ENCODE results near the gene ALDOC.

Gene ALDOC

DNA sequence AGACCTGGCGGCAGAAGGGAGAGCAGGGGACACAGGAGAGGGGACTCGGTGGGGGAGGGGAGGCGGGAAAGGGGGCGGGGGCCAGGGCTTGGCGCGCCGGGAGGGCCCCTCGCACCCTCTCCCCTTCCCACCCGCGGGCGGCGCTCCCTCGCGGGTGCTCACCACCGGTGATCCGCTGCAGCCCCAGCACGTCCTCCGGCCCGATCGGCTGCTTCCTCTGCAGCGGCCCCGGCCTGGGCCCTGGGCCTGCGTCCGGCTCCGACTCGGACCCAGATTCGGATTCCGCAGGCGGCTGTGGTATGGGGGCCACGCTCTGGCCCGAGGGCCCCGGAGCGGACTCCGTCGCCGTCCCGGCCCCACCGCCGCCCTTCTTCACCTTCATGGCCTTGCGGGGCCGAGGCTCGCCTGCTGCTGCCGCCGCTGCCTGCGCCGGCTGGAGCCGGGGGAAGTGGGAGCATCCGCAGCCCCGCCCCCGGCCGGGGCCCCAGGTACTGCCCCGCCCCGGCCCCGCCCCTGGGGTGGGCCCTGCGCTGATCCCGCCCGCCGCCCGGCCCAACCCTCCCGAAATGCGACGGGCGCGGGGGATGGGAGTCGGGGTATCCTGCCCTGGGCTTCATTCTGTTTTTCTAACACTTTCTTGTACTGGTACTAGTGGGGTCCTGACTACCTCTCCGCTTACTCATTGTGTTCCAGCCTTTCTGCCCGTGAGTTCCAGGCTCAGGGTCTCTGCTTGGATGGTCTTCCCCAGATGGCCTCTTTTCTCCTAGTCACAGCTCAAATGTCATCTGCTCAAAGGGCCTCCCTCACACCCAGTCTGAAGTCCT is 24.3 kb downstream of the ALDOC start, which contains the start of gene UNC119:
TSS of gene UNC119 (minus strand) at position 449 of the 824 bp plus-strand sequence. CDS start at position 382, 67 bp downstream.
- peak; percentile 78 for DNase-seq (ENCODE audit: low read depth)

GRCh38 chr17:28551421-28552175 is 25.1 kb downstream of the ALDOC start:
- DNase-seq (ENCODE audit: low read depth), result peak; percentile 43

GRCh38 chr17:28550858-28551257 is 25.8 kb downstream of the ALDOC start:
- DNase-seq (ENCODE audit: low read depth), result no peak

- no peak for DNase-seq (ENCODE audit: low read depth)
Observed at GRCh38 chr17:28549236-28550132, 27.2 kb downstream of the ALDOC start.

GRCh38 chr17:28548417-28549130 is 28.1 kb downstream of the ALDOC start:
- no peak for DNase-seq (ENCODE audit: low read depth)

GRCh38 chr17:28547623-28548416 is 28.9 kb downstream of the ALDOC start:
- DNase-seq (ENCODE audit: low read depth), result peak; percentile 79

- DNase-seq (ENCODE audit: low read depth), result no peak
Observed at GRCh38 chr17:28547096-28547622, 29.5 kb downstream of the ALDOC start.

GRCh38 chr17:28545787-28546415 is 30.8 kb downstream of the ALDOC start:
- peak; percentile 22 for DNase-seq (ENCODE audit: low read depth)

GRCh38 chr17:28545141-28545503 is 31.6 kb downstream of the ALDOC start:
- DNase-seq (ENCODE audit: low read depth), result no peak

GRCh38 chr17:28544402-28545140 is 32.1 kb downstream of the ALDOC start:
- no peak for DNase-seq (ENCODE audit: low read depth)

- DNase-seq (ENCODE audit: low read depth), result no peak
Observed at GRCh38 chr17:28541439-28541838, 35.3 kb downstream of the ALDOC start.

DNA sequence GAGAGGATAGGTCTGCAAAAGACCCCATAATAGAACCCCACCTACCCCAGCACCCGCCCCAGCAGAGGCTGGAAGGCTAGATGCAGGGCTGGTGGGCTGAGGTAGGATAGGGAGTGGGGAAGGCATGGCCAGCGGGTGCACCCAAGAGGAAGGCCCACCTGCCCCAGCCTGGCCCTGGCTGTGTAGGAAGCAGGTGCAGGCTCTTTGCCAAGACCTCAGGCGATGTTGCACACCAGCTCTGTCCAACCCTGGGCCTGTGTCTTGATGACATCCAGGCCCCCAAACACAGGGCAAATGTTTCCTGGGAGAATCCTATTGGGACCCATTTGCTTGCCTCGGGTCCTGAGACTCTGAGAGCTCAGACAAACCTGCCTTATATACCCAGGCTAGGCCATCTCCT is 36.5 kb downstream of the ALDOC start:
- no peak for DNase-seq (ENCODE audit: low read depth)

DNA sequence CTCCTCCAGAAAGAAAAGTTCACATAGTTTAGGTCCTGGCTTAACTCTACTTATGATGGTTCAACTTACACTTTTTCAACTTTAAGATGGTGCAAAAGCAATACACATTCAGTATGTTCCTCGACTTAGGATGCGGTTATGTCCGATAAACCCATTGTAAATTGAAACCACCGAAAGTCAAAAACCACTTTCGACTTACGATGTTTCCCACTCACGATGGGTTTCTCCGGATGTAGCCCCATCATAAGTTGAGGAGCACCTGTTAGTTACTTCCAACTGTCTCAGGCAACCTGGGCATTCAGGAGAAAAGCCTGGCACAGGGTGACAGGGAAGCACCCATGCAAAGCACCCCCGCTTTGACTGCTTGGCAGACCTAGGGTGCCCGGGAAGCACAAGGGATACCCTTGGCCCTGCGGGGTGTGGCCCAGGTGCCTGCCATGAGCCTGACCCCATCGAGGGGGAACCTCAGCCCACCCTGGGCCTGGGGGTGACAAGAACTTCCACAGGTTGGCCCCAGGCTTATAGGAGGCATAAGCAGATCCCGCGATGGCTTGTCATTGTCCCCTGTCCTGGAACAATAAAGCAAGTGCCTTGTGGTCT is 38.3 kb downstream of the ALDOC start:
- DNase-seq (ENCODE audit: low read depth), result no peak

- DNase-seq (ENCODE audit: low read depth), result no peak
Observed at GRCh38 chr17:28537219-28537610, 39.5 kb downstream of the ALDOC start.

DNA sequence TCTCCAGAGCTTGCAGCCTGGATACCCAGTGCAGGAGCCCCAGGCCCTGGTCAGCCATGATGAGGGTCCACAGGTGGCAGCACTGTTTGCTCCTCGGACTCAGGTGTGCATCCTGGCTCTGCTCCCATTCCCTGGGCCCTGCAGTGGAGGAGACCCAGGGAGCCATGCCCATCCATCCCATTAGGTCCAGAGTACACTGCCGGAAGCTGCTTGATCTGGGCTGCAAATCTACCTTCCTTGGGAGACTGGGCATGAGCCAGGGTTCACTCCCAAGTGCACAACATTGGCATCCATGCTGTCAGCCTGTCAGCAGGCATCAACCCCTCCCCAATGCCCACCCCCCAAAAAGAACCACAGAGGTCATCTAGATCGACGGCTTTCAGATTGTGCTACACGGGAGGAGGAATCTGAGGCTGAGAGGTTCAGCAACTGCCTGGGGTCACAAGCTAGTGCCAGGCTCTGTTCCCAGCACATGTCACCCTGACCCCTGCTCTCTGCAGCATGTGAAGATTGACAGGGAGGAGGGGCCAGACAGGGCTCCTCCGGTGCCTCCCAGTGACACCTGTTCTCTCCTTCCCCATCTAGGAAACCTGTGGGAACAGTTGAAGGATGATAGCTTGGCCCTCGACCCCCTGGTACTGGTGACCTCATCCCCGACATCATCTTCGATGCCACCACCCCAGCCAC is 40.0 kb downstream of the ALDOC start:
- DNase-seq (ENCODE audit: low read depth), result no peak

GRCh38 chr17:28534740-28535375 is 41.8 kb downstream of the ALDOC start:
- no peak for DNase-seq (ENCODE audit: low read depth)

DNA sequence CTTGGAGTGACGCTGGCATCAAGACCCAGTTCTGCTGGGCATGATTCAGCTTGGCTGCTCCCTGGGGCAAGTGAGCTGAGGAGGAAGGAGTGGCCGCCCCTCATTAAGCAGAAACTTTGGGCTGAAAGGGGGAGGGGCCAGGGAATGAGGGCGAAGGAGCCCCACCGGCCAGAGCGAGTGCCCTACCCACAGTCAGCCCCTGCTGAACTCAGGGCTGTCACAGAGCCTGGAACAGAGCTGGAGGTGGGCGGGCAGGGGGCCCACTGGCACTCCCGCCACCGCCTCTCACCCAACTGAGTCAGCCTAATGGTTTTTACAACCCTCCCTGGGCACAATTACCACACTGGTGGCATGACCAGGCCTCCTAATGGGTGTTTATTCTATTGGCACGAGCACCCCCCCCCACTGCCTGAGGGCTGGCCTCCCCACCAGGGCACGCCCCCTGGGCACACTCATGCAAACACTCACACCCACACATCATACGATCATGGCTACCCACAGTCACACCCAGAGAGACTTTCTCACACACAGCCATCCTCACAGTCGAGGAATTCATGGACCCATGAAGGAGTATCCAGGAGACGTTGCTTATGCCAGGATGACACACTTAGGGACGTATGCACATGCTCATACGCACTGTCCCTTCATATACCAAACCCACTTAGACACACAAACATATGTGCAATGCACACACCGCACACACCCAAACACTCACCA is 43.4 kb downstream of the ALDOC start:
- DNase-seq (ENCODE audit: low read depth), result peak; percentile 25
